ENCODE results near the gene RIMS4.

Gene RIMS4

DNA sequence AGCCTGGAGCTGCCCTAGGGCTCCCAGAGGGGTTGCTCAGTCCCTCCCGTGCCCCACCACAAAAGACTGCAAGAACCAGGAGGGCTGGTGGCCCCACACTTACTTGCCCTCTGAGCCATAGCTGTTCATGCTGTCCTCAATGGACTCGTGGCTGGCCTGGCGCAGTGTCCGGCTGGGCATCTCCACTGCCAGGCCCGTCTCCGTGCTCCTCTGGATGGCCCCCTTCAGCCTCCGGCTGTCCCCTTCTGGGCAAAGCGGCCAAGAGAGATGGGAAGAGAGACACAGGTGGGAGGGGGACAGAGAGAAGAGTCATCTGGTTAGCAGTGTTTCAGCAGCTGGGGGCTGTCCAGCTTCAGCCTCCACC lies 39.2 kb downstream of the RIMS4 start:
- H3K27ac ChIP-seq, result no peak overlapping the region
- ChIA-PET CTCF (interaction anchor here (0.6 to 1.5 kb wide), 2 partner anchors 16 to 133 kb away, joined by 3 to 4 read pairs; no protein-coding TSS in a partner anchor), POLR2A (ENCODE audit: low non-redundant PET) (no interaction called here)
- DNase-seq (ENCODE audit: low spot score), result no peak
- TF ChIP-seq, protein P1, sequence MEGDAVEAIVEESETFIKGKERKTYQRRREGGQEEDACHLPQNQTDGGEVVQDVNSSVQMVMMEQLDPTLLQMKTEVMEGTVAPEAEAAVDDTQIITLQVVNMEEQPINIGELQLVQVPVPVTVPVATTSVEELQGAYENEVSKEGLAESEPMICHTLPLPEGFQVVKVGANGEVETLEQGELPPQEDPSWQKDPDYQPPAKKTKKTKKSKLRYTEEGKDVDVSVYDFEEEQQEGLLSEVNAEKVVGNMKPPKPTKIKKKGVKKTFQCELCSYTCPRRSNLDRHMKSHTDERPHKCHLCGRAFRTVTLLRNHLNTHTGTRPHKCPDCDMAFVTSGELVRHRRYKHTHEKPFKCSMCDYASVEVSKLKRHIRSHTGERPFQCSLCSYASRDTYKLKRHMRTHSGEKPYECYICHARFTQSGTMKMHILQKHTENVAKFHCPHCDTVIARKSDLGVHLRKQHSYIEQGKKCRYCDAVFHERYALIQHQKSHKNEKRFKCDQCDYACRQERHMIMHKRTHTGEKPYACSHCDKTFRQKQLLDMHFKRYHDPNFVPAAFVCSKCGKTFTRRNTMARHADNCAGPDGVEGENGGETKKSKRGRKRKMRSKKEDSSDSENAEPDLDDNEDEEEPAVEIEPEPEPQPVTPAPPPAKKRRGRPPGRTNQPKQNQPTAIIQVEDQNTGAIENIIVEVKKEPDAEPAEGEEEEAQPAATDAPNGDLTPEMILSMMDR (conservative IDR thresholded peaks at IDR 0.05; ENCODE audit: low read depth), result no peak

DNA sequence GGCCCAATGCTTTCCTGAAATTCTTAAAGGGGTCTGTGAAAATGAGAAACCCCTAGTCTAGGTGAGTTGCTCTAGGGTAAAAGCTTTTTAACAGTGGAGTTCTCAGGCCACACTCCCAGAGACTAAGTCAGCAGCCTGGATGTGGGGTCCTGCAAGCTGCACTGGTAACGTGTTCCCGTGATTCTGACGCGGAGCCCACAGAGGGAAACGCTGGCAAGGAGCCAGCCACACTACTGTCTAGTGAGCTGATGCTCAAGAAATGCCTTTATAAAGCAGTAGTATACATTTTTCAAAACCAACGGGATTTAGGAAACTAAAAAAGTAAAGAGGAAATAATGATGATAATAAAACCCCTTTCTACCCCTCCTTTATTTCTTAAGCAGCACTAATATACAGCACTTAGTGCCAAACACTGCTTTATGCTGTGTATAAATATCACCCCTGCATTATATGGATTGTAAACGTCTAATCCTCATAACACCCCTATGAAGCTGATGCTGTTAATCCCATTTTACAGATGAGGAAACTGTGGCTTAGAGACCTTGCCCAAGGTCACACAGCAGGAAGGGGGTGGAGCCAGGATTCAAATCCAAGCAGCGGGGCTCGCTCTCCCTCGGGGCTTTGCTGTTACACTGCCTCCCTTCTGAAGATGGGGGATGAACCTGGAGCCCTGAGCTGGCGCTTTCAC lies 39.7 kb downstream of the RIMS4 start:
- ChIA-PET CTCF (interaction anchor here (0.5 to 1.5 kb wide), 3 partner anchors 14 to 133 kb away, joined by 3 to 4 read pairs (median 3); no protein-coding TSS in a partner anchor), POLR2A (ENCODE audit: low non-redundant PET) (no interaction called here)
- no peak for DNase-seq (ENCODE audit: low spot score)
- TF ChIP-seq, protein P1 (conservative IDR thresholded peaks at IDR 0.05; ENCODE audit: low read depth), result no peak
- no peak overlapping the region for H3K27ac ChIP-seq

DNA sequence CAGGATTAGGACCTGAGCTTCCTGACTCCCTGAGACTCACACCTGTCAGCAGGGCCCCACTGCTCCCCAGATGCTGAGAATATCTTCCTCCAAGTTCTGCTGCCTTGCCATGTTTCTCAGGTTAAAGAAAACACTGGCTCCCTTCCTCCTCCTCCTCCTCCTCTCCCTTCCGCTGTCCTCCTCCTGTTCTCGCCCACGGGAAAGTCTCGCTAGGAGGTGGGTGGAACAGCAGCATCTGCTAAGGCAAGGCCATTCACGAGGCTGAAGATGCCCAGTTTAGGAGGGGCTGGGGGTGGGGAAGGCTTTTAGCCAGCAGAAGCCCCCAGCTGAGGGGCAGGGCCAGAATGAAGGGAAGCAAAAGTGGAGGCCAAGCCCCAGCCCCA lies 40.9 kb downstream of the RIMS4 start:
- ChIA-PET POLR2A (ENCODE audit: low non-redundant PET) (no interaction called here), CTCF (interaction anchor here (0.7 kb wide), 1 partner anchor 64 kb away, joined by 3 read pairs; no protein-coding TSS in a partner anchor)
- H3K27ac ChIP-seq, result no peak overlapping the region
- DNase-seq (ENCODE audit: low spot score), result no peak
- TF ChIP-seq, protein P1 (conservative IDR thresholded peaks at IDR 0.05; ENCODE audit: low read depth), result no peak

DNA sequence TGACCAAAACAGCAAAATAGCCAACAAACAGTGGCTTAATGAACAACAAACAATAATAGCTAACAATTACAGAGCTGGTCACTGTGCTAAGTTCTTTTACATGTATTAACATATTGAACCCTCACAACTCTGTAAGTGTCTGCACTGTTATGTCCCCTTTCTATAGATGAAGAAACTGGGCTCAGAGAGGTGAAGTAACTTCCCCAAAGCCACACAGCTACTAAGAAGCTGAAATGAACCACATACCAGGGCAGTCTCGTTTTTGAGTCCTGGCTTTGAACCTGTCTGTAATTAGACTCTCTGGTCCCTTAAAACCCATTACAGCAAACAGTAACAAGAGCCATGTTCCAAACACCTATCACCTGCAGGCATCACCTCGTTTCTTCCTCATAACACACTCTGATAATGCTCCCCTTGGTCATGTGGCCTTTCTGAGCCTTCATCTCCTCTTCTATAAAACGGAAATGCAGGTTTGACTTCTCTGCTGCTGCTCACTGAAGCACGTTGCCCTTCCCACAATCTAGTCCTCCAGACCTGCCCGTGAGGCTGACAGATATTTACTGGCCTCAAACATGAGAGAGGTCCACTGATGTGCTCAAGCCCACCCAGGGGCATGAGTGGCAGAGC lies 41.4 kb downstream of the RIMS4 start:
- TF ChIP-seq, protein P1 (conservative IDR thresholded peaks at IDR 0.05; ENCODE audit: low read depth), result no peak
- no peak overlapping the region for H3K27ac ChIP-seq
- no peak for DNase-seq (ENCODE audit: low spot score)
- ChIA-PET POLR2A (ENCODE audit: low non-redundant PET) (no interaction called here), CTCF (interaction anchor here (0.7 kb wide), 1 partner anchor 64 kb away, joined by 3 read pairs; no protein-coding TSS in a partner anchor)

DNA sequence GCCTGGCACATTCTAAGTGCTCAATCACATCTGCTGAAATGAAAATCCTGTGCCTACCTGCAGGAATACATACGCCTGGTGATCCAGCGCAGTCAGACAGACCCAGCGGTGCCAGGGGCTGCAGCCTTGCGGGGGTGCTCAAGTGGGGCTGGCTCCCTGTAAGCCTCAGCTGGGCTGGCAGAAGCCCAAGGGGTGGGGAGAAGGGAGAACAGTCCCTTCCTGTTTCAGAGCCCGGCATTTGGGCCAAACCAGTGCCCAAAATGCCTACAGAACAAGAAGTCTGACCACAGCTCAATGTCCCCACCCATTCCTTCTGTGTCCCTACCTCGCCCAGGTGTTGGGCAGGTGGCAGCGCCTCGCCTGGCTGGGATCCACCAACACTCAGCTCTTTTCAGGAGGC lies 42.1 kb downstream of the RIMS4 start:
- ChIA-PET CTCF (interaction anchor here (0.9 kb wide), 1 partner anchor 83 kb away, joined by 5 read pairs; no protein-coding TSS in a partner anchor), POLR2A (ENCODE audit: low non-redundant PET) (no interaction called here)
- TF ChIP-seq, protein P1 (conservative IDR thresholded peaks at IDR 0.05; ENCODE audit: low read depth), result no peak
- no peak overlapping the region for H3K27ac ChIP-seq
- no peak for DNase-seq (ENCODE audit: low spot score)

DNA sequence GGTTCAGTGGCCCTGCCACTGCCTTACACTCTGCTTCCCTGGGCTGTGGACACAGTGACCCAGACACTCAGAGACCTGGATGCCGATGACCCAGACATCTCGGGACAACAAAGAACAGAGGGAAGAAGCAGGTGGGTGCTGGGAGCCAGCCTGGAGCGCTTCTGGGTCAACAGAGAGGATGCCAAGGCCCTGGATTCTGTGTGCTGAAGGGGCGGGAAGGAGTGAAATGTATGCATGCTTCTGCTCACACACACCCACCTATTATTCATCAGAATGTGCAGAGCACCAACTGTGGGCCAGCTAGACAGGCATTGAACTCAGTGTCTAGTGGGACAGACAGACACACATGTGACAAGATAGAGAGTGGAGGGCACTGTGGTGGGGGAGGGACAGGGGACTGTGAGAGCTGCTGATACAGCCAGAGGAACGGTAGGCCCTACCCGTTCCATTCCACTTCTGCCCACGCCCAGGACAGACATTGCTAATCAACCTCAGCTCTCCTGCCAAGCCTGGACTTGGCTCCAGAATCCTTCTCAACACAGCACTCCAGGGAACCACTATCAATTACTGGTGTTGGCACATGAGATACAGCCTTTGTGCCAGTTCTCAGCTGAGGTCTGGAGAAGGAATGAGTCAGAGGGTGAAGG lies 44.5 kb downstream of the RIMS4 start:
- ChIA-PET CTCF (interaction anchor here (0.7 to 1.1 kb wide), 2 partner anchors 18 to 202 kb away, joined by 3 read pairs; no protein-coding TSS in a partner anchor), POLR2A (ENCODE audit: low non-redundant PET) (no interaction called here)
- TF ChIP-seq, protein P1 (conservative IDR thresholded peaks at IDR 0.05; ENCODE audit: low read depth), result no peak
- H3K27ac ChIP-seq, result no peak overlapping the region
- DNase-seq (ENCODE audit: low spot score), result peak; percentile 36

Data from RWPE1 (cell line).